GM21619 (cell line): Measurements from ENCODE around the gene ENTREP3.

Experiments used
- ATAC-seq: cut with Tn5 transposase; IDR thresholded peaks from one replicate; pipeline ENCODE4 v1.9.1; 2021; ENCODE audit not compliant: unreplicated experiment

Gene ENTREP3

DNA sequence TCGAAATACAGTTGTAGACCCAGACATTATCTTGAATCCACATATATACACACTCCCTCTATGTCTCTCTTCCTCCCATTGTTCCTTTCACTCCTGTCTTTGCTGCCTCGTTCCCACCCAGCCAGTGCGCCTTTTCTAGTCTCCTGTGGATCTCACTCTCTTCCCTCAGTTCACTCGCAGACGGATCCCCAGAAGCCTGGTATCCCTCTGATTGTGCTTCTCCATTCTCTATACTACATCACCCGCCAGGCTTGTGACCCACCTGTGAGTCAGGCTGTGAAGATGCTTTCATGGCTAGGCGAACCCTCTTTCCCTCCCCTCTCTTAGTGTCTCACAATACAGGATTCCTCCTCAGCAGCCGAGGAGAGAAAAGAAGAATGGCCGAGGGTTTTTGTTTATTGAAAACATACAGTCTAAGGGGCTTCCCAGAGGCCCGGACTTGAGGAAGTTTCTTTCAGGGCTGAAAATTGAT lies 23.4 kb upstream of the ENTREP3 start:
- ATAC-seq, result no peak

DNA sequence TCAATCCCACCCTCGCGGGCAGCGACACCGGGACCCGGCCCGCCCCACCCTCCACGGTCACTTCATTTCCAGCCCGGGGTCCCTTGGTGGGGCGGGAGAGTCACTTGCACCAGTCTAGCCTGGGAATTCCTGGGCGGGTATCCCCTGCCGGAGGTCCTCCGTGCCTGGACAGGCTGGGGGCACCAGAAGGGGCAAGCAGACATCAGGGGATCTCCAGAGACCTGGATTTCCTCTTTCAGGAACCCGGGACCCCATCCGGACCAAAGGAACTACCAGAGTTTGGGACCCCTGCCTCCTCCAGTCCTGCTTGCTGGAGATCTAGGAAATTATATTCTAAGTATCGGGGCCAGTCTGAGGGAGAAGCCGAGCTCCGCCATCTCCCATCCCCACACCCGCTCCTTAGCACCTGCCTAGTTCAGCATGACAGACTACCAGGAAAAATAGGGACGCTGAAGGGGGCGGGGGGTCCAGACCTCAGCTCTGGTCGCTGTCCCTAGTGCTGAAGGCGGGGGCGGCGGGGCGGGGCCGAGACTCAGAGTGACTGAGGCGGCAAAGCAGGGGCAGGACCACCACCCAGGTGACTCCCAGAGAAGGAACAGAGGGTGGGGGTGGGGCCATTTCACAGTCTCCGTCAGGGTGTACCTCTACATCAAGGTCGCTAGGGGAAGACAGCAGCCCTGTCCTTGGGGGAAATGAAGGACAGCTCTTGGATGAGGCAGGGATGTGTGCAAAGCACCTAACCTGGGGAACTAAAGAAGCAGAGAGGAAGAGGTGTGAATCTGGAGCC lies 22.8 kb upstream of the ENTREP3 start:
- no peak for ATAC-seq

- peak; percentile 64 for ATAC-seq
These were observed 22.0 kb upstream of the ENTREP3 start, which contains the start of gene HCN3 for GRCh38 chr1:155277070-155277901. Gene HCN3, plus strand, starts transcription at chr1:155277463. Its CDS starts 128 bp downstream, at chr1:155277591.

GRCh38 chr1:155273343-155274245 lies 18.3 kb upstream of the ENTREP3 start, which contains the start of gene CLK2:
Gene CLK2, minus strand, starts transcription at chr1:155273504. Its CDS starts 2,527 bp downstream, at chr1:155270977.
- ATAC-seq, result peak; percentile 76

- peak; percentile 22 for ATAC-seq
These were observed 17.4 kb upstream of the ENTREP3 start for GRCh38 chr1:155272466-155273342.

- ATAC-seq, result no peak
These were observed 14.1 kb upstream of the ENTREP3 start for GRCh38 chr1:155269381-155269780.

GRCh38 chr1:155268630-155269029 lies 13.3 kb upstream of the ENTREP3 start:
- ATAC-seq, result no peak

DNA sequence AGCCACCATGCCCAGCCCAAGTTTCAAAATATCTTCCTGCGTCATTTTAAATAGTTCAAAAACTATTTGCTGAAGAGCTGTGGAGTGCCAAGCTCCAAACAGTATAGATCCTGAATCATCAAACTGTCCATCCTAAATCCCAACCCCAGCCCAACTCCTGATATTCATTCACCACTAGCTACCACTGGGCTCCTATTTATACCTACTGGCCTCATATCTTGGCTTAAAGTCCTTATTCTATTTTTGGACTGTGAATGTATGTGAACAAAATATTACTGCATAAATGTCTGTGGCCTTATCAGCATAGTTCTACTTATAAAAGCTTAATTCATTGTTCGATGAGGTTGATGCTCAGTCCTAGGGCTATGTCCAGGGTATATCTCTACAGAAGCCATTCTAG lies 12.1 kb upstream of the ENTREP3 start:
- no peak for ATAC-seq

GRCh38 chr1:155266553-155266952 lies 11.3 kb upstream of the ENTREP3 start:
- no peak for ATAC-seq

GRCh38 chr1:155263067-155263466 lies 7.8 kb upstream of the ENTREP3 start:
- ATAC-seq, result no peak

DNA sequence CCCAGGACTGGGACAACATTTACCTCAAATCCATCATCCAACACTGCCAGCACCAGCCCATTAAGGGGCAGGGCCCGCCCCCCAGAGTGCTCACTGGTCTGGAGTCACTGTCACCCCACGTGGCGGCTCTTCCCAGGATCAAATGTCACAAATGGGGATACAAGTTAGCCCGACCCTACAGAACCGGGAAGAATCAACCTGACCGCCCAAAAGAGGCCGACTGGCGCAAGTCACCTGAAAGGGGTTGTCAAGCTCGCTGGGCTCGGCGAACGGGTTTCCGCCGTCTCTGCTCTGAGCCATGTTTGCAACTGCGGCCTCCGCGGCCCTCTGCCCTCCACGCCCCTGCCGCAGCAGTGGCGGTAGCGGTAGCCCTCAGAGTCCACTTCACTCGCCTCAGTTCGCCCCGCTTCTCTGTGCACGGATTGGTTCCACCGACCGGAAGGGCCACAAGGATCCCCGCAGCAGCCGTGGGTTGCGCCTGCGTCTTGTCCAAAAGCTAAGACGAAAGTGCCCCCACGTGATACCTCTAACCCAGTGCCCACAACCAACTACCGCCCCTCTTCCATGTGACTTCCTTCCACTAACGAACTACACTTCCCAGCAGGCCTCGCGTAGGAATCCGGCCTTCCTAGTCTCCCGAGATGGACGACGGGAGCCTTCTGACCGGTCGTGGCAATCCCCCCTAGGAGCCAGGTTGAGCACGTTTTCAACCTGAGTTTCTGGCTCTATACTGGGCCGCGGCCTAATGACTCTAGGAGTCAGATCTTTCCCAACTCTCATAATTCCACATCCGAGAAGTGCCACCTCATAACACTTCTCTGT lies 6.8 kb upstream of the ENTREP3 start, which contains the start of gene SCAMP3:
Gene SCAMP3, minus strand, starts transcription at position 509 of the 822 bp plus-strand sequence. Its CDS starts 209 bp downstream, at position 300.
- ATAC-seq, result peak; percentile 91

- ATAC-seq, result peak; percentile 10
These were observed 6.2 kb upstream of the ENTREP3 start for GRCh38 chr1:155261493-155261851.

GRCh38 chr1:155260276-155260675 lies 5.0 kb upstream of the ENTREP3 start:
- ATAC-seq, result no peak

DNA sequence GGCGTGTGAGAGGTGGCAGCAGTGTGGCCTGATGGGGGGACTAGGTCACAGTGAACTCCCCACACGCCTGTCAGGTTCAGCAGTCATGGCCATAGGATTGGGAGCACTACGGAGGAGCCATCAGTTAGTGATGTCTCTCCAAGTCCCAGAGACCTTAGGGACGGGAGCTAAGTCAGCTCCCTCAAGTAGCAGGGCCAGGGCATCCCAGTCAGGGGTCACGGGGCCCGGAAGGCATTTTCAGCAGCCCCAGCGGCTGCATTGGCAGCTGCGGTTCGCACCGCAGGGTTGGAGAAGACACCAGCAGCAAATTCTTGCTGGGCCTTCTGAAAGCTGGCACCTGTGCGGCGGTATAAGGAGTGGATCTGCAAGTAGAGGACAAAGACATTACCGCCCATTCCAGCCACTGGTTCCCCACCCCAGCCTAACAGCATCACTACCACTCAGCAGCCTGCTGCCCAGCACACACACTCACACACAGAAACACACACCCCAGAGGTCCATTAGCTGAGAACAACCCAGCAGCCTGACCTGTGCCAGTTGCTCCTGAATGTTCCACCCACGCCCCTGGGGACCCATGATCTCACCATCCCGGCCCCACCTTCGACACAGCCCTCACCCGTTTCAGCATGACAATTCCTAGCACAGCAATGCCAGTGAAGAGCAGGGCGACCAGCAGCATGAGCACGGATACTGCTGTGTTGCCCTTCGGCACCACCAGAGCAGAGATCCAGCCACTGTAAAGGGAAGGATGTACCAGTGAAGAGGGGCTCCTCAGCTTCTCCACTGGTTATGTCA lies 972 bp upstream of the ENTREP3 start:
- no peak for ATAC-seq

DNA sequence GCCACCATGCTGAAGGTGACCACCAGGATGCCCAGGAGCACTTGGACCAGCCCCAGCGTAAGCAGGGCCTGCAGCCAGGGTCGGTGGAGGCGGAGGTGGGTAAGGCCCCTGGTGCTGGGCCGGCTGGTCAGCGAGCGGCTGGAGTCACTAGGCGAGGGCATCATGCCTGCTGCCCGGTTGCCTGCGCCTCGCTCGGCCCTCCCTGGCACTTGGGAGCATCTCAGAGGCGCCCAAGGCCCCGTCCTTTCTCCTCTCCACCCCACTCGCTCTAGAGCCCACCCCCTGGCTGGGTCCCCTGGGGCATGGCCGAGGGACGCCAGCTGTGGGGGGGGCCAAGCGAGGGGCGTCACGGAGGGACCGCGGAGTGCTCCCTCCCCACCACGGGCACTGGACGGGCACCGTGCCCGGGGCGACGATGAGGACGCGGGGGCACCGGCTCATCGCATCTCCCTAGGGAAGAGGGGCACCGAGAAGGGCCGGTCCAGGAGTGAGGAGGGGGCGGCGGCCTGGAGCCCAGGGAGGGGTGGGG lies 505 bp downstream of the ENTREP3 start:
- ATAC-seq, result no peak

DNA sequence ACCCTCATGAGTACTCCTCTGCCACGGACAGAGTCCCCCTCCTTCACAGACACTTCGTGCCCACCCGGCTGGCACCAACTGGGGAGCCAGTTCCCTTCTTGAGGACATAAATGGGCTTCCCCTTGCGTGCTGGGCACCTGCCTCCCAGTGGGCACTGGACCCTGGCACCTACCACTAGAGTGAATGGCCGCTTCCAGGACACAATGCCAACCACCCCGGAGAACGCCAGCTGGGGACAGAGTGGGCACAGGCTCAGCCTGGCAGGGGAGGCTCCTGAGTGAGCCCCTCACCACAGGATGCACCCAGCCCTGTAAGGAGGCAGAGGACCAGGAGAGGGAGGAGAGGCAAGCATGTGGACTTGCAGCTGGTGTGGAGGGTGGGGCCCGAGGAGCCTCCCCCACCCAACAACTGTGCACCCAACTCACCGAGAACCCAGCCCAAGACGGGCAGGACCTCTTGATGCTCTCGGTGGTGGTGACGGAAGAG lies 1.0 kb downstream of the ENTREP3 start:
- ATAC-seq, result no peak

- no peak for ATAC-seq
These were observed 1.5 kb downstream of the ENTREP3 start for GRCh38 chr1:155253797-155254196.

DNA sequence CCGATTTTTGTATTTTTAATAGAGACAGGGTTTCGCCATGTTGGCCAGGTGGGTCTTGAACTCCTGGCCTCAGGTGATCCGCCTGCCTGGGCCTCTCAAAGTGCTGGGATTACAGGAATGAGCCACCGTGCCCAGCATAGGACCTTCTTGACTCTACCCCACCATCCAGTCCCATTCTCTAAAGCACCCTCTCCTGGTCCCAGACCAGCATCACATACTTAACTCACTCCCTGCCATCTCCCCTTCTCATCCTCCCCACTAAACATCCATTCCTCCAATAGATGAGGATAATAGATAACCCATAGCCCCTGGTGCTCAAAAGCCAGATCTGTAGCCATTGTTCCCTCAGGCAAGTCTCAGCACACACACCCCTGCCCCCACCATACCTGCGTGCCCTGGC lies 2.1 kb downstream of the ENTREP3 start:
- ATAC-seq, result no peak
